HFF-Myc (cell line): ENCODE measurements around the gene KRTAP4-1.
"Not testable (repeated sequence)": the region's sequence is repeated elsewhere in the genome, so short reads cannot be mapped to it uniquely, and the experiment has no call there.

Experiments used
- DNase-seq: peaks from one replicate; pipeline ENCODE4 v3.0.0-alpha.2; 2011; ENCODE audit warnings: low read depth; ENCODE audit errors: extremely low read depth
- H3K4me3 ChIP-seq: replicated peaks from 2 replicates; pipeline ENCODE4 v1.5.1; 2011; ENCODE audit warnings: low read depth, mild to moderate bottlenecking, control low read depth, low read length
- CTCF ChIP-seq: IDR thresholded peaks from 2 replicates; pipeline ENCODE4 v1.5.1; 2012; ENCODE audit warnings: mild to moderate bottlenecking, low read depth, low read length, control low read depth; ENCODE audit errors: missing control alignments

KRTAP4-1 gene

GRCh38 chr17:41171886-41172285, 12.8 kb downstream of the KRTAP4-1 start:
- TF ChIP-seq CTCF: no peak
- H3K4me3 ChIP-seq: no peak overlapping the region
- DNase-seq: no peak

GRCh38 chr17:41168121-41168520, 16.6 kb downstream of the KRTAP4-1 start, which contains the start of gene KRTAP4-3:
KRTAP4-3 (minus strand) TSS chr17:41168221; CDS start chr17:41168172, 49 bp downstream.
- H3K4me3 ChIP-seq: no peak within 1 kb of the TSS
- no peak for DNase-seq
- no peak for TF ChIP-seq CTCF

- no peak for DNase-seq
- TF ChIP-seq CTCF: no peak
- no peak overlapping the region for H3K4me3 ChIP-seq
Observed at GRCh38 chr17:41167561-41167960, 17.1 kb downstream of the KRTAP4-1 start.

GRCh38 chr17:41163828-41164227, 20.9 kb downstream of the KRTAP4-1 start:
- no peak for TF ChIP-seq CTCF
- DNase-seq: no peak
- H3K4me3 ChIP-seq: no peak overlapping the region

- no peak for DNase-seq
- H3K4me3 ChIP-seq: no peak within 1 kb of the TSS
- TF ChIP-seq CTCF: no peak
Observed at GRCh38 chr17:41160648-41161047, 24.1 kb downstream of the KRTAP4-1 start, which contains the start of gene KRTAP4-4. KRTAP4-4 (minus strand) TSS chr17:41160748; CDS start chr17:41160691, 57 bp downstream.

- H3K4me3 ChIP-seq, DNase-seq: not testable (repeated sequence)
Observed at GRCh38 chr17:41160190-41160589, 24.5 kb downstream of the KRTAP4-1 start.

GRCh38 chr17:41153856-41154255, 30.9 kb downstream of the KRTAP4-1 start:
- H3K4me3 ChIP-seq: no peak overlapping the region
- DNase-seq: no peak

More at GRCh38 chr17:41153856-41154255, 30.9 kb downstream of the KRTAP4-1 start:
- no peak for TF ChIP-seq CTCF
